Fibroblast of skin of abdomen (primary cell): Measurements from ENCODE around the gene SLC35A1.

ENCODE experiments used
- DNase-seq: peaks from one replicate; pipeline ENCODE4 v3.0.0-alpha.2; 2013

The SLC35A1 gene

DNA sequence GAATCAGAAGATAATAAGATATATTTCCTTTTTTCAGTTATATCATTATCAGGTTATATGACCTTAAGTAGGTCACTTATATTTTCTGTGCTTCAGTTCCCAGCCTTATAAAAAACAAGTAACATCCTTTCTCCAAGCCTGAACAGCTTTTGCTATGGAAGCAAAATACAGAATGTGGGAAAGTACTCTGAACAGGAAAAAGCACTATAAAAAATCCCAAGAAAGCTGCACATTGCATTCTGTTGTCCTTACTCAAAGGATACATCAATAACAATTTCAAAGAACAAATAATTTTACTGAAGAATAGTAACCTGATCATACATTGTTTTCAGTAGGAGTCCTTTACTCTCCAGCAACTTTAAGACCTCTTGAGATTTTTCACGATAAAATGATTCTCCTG is 56.4 kb downstream of the SLC35A1 start:
- DNase-seq: no peak

- no peak for DNase-seq
These were observed 61.7 kb downstream of the SLC35A1 start for GRCh38 chr6:87534377-87535047.

GRCh38 chr6:87538510-87539260 is 65.9 kb downstream of the SLC35A1 start:
- DNase-seq: no peak

- no peak for DNase-seq
These were observed 66.8 kb downstream of the SLC35A1 start for GRCh38 chr6:87539554-87539953.

GRCh38 chr6:87540539-87540938 is 67.8 kb downstream of the SLC35A1 start:
- no peak for DNase-seq

DNA sequence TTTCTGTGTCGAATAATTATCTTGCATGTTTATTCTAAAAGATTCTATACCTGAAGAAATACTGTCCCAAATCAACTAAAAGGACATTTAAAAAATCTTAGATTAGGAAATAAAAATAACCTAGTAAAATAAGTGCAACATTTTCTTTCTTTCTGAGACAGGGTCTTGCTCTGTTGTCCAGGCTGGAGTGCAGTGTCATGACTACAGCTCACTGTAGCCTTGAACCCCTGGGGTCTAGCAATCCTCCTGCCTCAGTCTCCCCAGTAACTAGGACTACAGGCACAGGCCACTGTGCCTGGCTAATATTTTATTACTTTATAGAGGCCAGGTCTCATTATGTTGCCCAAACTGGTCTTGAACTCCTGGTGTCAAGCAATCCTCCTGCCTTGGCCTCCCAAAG is 68.3 kb downstream of the SLC35A1 start:
- no peak for DNase-seq

DNA sequence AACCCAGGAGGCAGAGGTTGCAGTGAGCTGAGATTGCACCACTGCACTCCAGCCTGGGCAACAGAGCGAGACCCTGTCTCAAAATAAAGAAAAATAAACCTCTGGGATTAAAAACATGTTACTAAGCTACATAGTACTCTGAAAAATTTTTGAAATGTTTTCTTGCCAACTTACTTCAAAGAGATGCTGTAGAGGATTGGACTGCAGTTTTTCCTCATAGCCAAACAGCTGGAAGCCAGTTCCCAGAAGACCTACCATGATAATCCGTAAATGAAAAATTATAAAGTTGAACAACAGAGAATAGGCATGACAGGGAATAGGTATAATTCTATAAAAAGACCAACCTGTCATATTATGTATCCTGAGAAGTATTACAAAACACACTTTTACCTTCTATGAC is 69.0 kb downstream of the SLC35A1 start:
- DNase-seq: no peak

GRCh38 chr6:87543696-87544473 is 71.1 kb downstream of the SLC35A1 start:
- DNase-seq: no peak

DNA sequence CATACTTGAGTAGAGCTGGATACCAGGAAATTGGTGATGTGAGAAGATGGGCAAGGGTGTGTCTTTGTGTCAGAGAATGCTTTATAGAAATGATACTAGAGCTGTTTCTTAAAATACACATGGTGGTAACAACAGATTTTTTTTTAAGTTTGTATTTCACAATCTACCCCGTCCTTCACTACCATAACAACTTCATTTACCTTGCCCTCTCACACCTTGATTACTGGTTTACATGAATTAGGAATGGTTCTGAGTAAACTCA is 71.6 kb downstream of the SLC35A1 start:
- DNase-seq: no peak

- no peak for DNase-seq
These were observed 79.0 kb downstream of the SLC35A1 start for GRCh38 chr6:87551799-87552198.

GRCh38 chr6:87553159-87553765 is 80.5 kb downstream of the SLC35A1 start:
- no peak for DNase-seq

DNA sequence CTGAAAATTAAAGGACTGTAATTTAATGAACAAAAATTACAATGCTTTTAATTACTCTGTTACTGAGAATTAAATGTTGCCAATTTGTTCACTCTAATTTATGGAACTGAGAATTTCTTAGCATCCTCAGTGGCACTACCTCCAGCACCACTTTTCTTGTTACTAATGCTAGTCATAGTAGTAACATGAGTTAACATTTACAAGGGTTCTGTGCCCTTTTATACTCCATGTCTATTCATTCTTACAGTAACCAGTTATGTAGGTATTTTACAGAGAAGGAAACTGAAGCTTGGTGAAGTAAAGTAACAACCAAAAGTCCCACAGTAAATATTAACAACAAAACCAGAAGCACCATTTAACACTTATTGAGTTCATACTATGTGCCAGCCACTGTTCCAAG is 82.7 kb downstream of the SLC35A1 start:
- DNase-seq: no peak

DNA sequence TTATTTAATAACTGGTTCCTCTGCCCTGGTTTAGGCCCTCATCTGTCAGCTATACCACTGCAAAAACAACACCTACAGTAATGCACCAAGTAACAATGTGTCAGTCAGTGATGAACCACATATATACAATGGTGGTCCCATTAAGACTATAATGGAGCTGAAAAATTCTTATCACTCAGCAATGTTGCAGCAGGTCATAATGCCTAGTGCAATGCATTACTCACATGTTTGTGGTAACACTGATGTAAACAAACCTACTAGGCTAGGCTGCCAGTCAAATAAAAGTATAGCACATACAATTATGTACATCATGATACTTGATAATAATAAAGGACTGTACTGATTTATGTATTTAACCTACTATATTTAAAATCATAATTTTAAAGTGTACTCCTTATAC is 85.7 kb downstream of the SLC35A1 start:
- peak; percentile 5 for DNase-seq

GRCh38 chr6:87561017-87561416 is 88.2 kb downstream of the SLC35A1 start:
- peak; percentile 27 for DNase-seq
